ENCODE data around the gene SIRT2. TPM values are rescaled to one million over a fixed set of nuclear protein-coding genes. Genes with fewer than 3 reads are reported as not detected.

SIRT2 gene
- total and polyA plus RNA-seq, 2 of the 8 experiments (the other 6 are each of a cell fraction or from before 2014, with no cell fraction given) = 6.5 to 10.0 TPM

- FAIRE-seq = no peak
- Histone ChIP-seq H2BK20ac (ENCODE audit: low read length) (no peak overlapping the region), H2BK15ac (ENCODE audit: low read length) (no peak overlapping the region; the same call in 1 of the 2 replicates)
Observed at GRCh38 chr19:38919837-38920601, 20.6 kb upstream of the SIRT2 start.

More at GRCh38 chr19:38919837-38920601, 20.6 kb upstream of the SIRT2 start:
- H3K36me3 ChIP-seq (ENCODE audit: control insufficient read depth in 2 of 4, insufficient read depth in 4 of 4, low read length in 3 of 4) = peaks cover 6 to 35% (median 21%) of the 10 kb centered on the region in 4 experiments
- no peak overlapping the region for H2AFZ ChIP-seq (ENCODE audit: low read length)
- H4K91ac ChIP-seq (replicated peaks; ENCODE audit: insufficient read length, low read length) = no peak overlapping the region
- H3K4me3 ChIP-seq (ENCODE audit: extremely low read depth in 1 of 4, insufficient read depth in 2 of 4, low read depth in 3 of 4, low read length in 4 of 4) = no peak overlapping the region
- TF ChIP-seq BCL11A (IDR thresholded peaks at IDR 0.05; ENCODE audit: low read depth in 2 of 2, low read length in 2 of 2) (no peak), USF2 (IDR thresholded peaks at IDR 0.05; ENCODE audit: low read length) (no peak), CHD1 (IDR thresholded peaks at IDR 0.05; ENCODE audit: low read depth, low read length) (no peak)
- no peak overlapping the region for H4K8ac ChIP-seq (ENCODE audit: extremely low read depth, insufficient read depth, low read length)
- no peak overlapping the region for H2BK120ac ChIP-seq (replicated peaks; ENCODE audit: low read depth, low read length)
- no peak overlapping the region for H3K4ac ChIP-seq (replicated peaks; ENCODE audit: insufficient read length, low read depth, low read length)
- no peaks in the 10 kb centered on the region for H3K79me1 ChIP-seq (ENCODE audit: low read depth, low read length)
- no peak overlapping the region for H4K5ac ChIP-seq (ENCODE audit: insufficient read length, low read depth, low read length)
- H3K23ac ChIP-seq (ENCODE audit: insufficient read length) = no peak overlapping the region
- no peak overlapping the region for H2BK12ac ChIP-seq (ENCODE audit: low read depth, low read length)
- H3K9me3 ChIP-seq (ENCODE audit: insufficient read depth in 2 of 2, low read depth in 1 of 2, low read length in 1 of 2) = no peaks in the 10 kb centered on the region
- DNase-seq (ENCODE audit: low read depth in 1 of 2, low spot score in 2 of 2) = no peak
- peaks cover 6% of the 10 kb centered on the region; the same call in 1 of the 2 replicates for H3K23me2 ChIP-seq (ENCODE audit: low read depth, low read length)
- H4K20me1 ChIP-seq (replicated peaks in 1 of 2; ENCODE audit: control insufficient read depth in 1 of 2, insufficient read depth in 2 of 2, low read length in 2 of 2) = peaks cover 0 to 10% of the 10 kb centered on the region in 2 experiments
- no peak overlapping the region for H2BK5ac ChIP-seq (ENCODE audit: low read depth, low read length)
- H3K27me3 ChIP-seq (replicated peaks in 1 of 4; ENCODE audit: control insufficient read depth in 3 of 4, extremely low read depth in 1 of 4, insufficient read depth in 3 of 4, low read length in 3 of 4) = no peaks in the 10 kb centered on the region
- no peaks in the 10 kb centered on the region; a peak in 1 of 4 replicates for H3K79me2 ChIP-seq (ENCODE audit: control insufficient read depth in 1 of 2, insufficient read depth in 2 of 2, low read length in 2 of 2)
- no peak overlapping the region for H3K4me2 ChIP-seq (ENCODE audit: insufficient read depth in 1 of 2, low read depth in 2 of 2, low read length in 2 of 2)
- H3K9ac ChIP-seq (replicated peaks in 1 of 4; ENCODE audit: extremely low read depth in 1 of 4, low read depth in 3 of 4, low read length in 3 of 4) = no peak overlapping the region
- no peak overlapping the region for H3K56ac ChIP-seq (replicated peaks; ENCODE audit: insufficient read length, low read depth, low read length)
- no peak overlapping the region for H3K27ac ChIP-seq (ENCODE audit: low read depth, low read length)
- POLR2A ChIA-PET (ENCODE audit: partially characterized antibody) = interaction anchor here (0.8 to 2.4 kb wide), 6 partner anchors 10 to 197 kb away, joined by 3 to 10 read pairs (median 5); partner anchors contain the start of genes MRPS12, NFKBIB, SARS2 and SIRT2
- H3K14ac ChIP-seq (ENCODE audit: insufficient read length) = no peak overlapping the region
- WGBS, 2 experiments (ENCODE audit: extremely low coverage in 1 of 2, insufficient coverage in 1 of 2, insufficient read length in 1 of 2, insufficient replicate concordance in 2 of 2, low coverage in 1 of 2, low lambda C conversion rate in 2 of 2, missing lambda C conversion rate in 1 of 2) = 94% methylated on average over 14 of the region's 21 CpGs; no CpG with 5 or more reads in 1 of the 2 experiments
- CTCF ChIA-PET (ENCODE audit: partially characterized antibody) = no interaction called here
- no peaks in the 10 kb centered on the region for H3K4me1 ChIP-seq (replicated peaks in 1 of 4; ENCODE audit: control insufficient read depth in 3 of 4, insufficient read depth in 4 of 4, low read length in 3 of 4)
- no peak overlapping the region; the same call in 1 of the 2 replicates for H2AK5ac ChIP-seq (ENCODE audit: low read depth, low read length)
- H3K18ac ChIP-seq (ENCODE audit: extremely low read depth, low read length) = no peak overlapping the region

Data from H1 (cell line).